Measurements from ENCODE around the gene ZMAT3.

Gene ZMAT3

GRCh38 chr3:178986456-178986855 is 85.2 kb downstream of the ZMAT3 start:
- no peak overlapping the region for H3K4me3 ChIP-seq (ENCODE audit: low read length)
- TF ChIP-seq CTCF (conservative IDR thresholded peaks at IDR 0.05; ENCODE audit: low read depth, low read length), result no peak
- DNase-seq (ENCODE audit: low read depth), result peak; percentile 51

GRCh38 chr3:178982137-178982536 is 89.5 kb downstream of the ZMAT3 start:
- DNase-seq (ENCODE audit: low read depth), result no peak
- no peak for TF ChIP-seq CTCF (conservative IDR thresholded peaks at IDR 0.05; ENCODE audit: low read depth, low read length)
- H3K4me3 ChIP-seq (ENCODE audit: low read length), result no peak overlapping the region

GRCh38 chr3:178975320-178975719 is 96.3 kb downstream of the ZMAT3 start:
- no peak for TF ChIP-seq CTCF (conservative IDR thresholded peaks at IDR 0.05; ENCODE audit: low read depth, low read length)
- no peak overlapping the region for H3K4me3 ChIP-seq (ENCODE audit: low read length)
- no peak for DNase-seq (ENCODE audit: low read depth)

GRCh38 chr3:178971614-178972013 is 100.0 kb downstream of the ZMAT3 start:
- no peak for DNase-seq (ENCODE audit: low read depth)
- no peak for TF ChIP-seq CTCF (conservative IDR thresholded peaks at IDR 0.05; ENCODE audit: low read depth, low read length)
- no peak overlapping the region for H3K4me3 ChIP-seq (ENCODE audit: low read length)

- no peak for TF ChIP-seq CTCF (conservative IDR thresholded peaks at IDR 0.05; ENCODE audit: low read depth, low read length)
- DNase-seq (ENCODE audit: low read depth), result no peak
Measured at GRCh38 chr3:178969004-178969700, 102.5 kb downstream of the ZMAT3 start.

More at GRCh38 chr3:178969004-178969700, 102.5 kb downstream of the ZMAT3 start:
- H3K4me3 ChIP-seq (ENCODE audit: low read length), result no peak overlapping the region

Data from retinal pigment epithelial cell (primary cell).